Measurements from ENCODE around the gene AKR1E2. TPM values are rescaled to one million over a fixed set of nuclear protein-coding genes. Genes with fewer than 3 reads are reported as not detected.
A peak's percentile ranks its signal among the peaks of the same experiment; 100 is the strongest.

Gene AKR1E2
- total and polyA plus RNA-seq, 2 donors (not counting 3 experiments of a cell fraction or from before 2014, with no cell fraction given): 4.0 to 8.2 TPM

DNA sequence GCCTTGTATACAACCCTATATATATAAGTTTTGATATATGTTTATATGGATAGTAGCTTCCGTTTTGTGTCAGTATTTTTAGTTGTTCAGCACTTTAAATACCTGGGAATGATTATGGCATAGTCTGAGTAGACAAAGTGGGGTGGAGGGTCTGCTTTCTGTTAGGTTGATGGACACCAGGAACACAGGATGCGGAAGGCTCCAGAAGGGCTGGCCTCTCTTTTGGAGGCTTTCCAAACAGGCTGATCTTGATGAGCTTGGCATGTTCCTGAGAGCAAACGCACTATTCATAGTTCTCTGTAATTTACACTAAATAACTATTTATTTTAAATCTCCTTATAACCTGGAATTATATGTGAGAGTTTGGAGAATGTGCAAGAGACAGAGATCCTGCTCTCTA, 12.7 kb downstream of the AKR1E2 start:
- DNase-seq (ENCODE audit: low read depth, low spot score): no peak
- dilution Hi-C loops (cut with MboI; ENCODE audit: extremely low pct_ligation_motif_present, low sequenced_read_pairs): no loop called here
- BruUV-seq (replicated peaks): no TSS peak

DNA sequence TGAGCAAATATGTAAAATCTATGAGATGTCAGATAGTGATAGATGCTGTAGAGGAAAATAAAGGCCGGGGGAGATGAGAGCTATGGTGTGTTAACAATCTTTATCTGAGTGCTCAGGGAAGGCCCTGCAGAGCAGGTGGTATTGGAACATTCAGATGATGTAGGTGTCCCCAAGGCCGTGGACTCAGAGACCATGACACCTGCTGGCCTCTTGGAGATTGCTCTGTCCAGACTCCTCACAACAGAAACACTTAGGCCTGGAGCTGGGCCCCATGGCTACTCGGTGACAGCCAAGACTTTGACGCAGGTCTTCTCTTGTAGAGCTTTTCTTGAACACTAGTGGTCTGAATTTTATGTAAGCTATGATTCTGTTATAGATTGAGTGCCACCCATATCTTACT, 13.3 kb downstream of the AKR1E2 start:
- Histone ChIP-seq H3K9me3 (replicated peaks; ENCODE audit: control insufficient read depth, insufficient read depth, low read length) (no peaks in the 10 kb centered on the region), H3K9me1 (replicated peaks; ENCODE audit: control insufficient read depth, extremely low read depth, insufficient read depth, low read length) (no peaks in the 10 kb centered on the region), H2AFZ (ENCODE audit: low read depth, low read length) (no peak overlapping the region), H3K79me2 (ENCODE audit: control insufficient read depth, insufficient read depth, low read length) (no peaks in the 10 kb centered on the region), H3K4me2 (ENCODE audit: insufficient read depth, low read length) (no peak overlapping the region), H4K20me1 (replicated peaks; ENCODE audit: control insufficient read depth, extremely low read depth, insufficient read depth, low read length) (no peaks in the 10 kb centered on the region), H3K4me1 (ENCODE audit: control insufficient read depth, extremely low read depth, insufficient read depth, low read length) (no peaks in the 10 kb centered on the region), H3K27ac (ENCODE audit: insufficient read depth, low read depth, low read length) (no peak overlapping the region), H3K9ac (replicated peaks; ENCODE audit: extremely low read depth, insufficient read depth, low read length) (no peak overlapping the region), H3K36me3 (ENCODE audit: control insufficient read depth in 2 of 2, extremely low read depth in 1 of 2, insufficient read depth in 2 of 2, low read length in 2 of 2) (peaks cover 0 to 12% of the 10 kb centered on the region in 2 experiments), H3K4me3 (replicated peaks in 1 of 3; ENCODE audit: insufficient read depth in 1 of 3, low read depth in 1 of 3, low read length in 3 of 3) (no peak overlapping the region), H3K27me3 (ENCODE audit: control insufficient read depth in 2 of 2, insufficient read depth in 2 of 2, low read length in 2 of 2) (no peaks in the 10 kb centered on the region)
- TF ChIP-seq EZH2 (IDR thresholded peaks at IDR 0.05; ENCODE audit: borderline replicate concordance, low read depth, low read length, severe bottlenecking): no peak
- TF ChIP-seq, protein P1, sequence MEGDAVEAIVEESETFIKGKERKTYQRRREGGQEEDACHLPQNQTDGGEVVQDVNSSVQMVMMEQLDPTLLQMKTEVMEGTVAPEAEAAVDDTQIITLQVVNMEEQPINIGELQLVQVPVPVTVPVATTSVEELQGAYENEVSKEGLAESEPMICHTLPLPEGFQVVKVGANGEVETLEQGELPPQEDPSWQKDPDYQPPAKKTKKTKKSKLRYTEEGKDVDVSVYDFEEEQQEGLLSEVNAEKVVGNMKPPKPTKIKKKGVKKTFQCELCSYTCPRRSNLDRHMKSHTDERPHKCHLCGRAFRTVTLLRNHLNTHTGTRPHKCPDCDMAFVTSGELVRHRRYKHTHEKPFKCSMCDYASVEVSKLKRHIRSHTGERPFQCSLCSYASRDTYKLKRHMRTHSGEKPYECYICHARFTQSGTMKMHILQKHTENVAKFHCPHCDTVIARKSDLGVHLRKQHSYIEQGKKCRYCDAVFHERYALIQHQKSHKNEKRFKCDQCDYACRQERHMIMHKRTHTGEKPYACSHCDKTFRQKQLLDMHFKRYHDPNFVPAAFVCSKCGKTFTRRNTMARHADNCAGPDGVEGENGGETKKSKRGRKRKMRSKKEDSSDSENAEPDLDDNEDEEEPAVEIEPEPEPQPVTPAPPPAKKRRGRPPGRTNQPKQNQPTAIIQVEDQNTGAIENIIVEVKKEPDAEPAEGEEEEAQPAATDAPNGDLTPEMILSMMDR (IDR thresholded peaks at IDR 0.05; ENCODE audit: extremely low read depth in 1 of 2, insufficient read depth in 1 of 2, low read depth in 1 of 2, low read length in 2 of 2): peak in 1 of 2 donors; percentile 1
- dilution Hi-C loops (cut with MboI; ENCODE audit: extremely low pct_ligation_motif_present, low sequenced_read_pairs): no loop called here
- intact Hi-C loops (cut with micrococcal nuclease): no loop called here
- DNase-seq (ENCODE audit: low read depth, low spot score) (no peak), FAIRE-seq (no peak)
- POLR2A ChIA-PET: no interaction called here
- CTCF ChIA-PET: interaction anchor here (1.2 to 3.7 kb wide), 5 partner anchors 9 to 24 kb away, joined by 3 to 22 read pairs (median 5); partner anchors contain the start of gene AKR1E2
- no TSS peak for BruUV-seq (replicated peaks)

More for the DNA sequence above, 12.7 kb downstream of the AKR1E2 start:
- no peaks in the 10 kb centered on the region for H3K9me3 ChIP-seq (replicated peaks; ENCODE audit: control insufficient read depth, insufficient read depth, low read length)
- H3K4me3 ChIP-seq (replicated peaks in 1 of 3; ENCODE audit: insufficient read depth in 1 of 3, low read depth in 1 of 3, low read length in 3 of 3): no peak overlapping the region
- no peak overlapping the region for H2AFZ ChIP-seq (ENCODE audit: low read depth, low read length)
- no peaks in the 10 kb centered on the region for H3K4me1 ChIP-seq (ENCODE audit: control insufficient read depth, extremely low read depth, insufficient read depth, low read length)
- FAIRE-seq: no peak
- H3K27ac ChIP-seq (ENCODE audit: insufficient read depth, low read depth, low read length): no peak overlapping the region
- CTCF ChIA-PET: interaction anchor here (1.2 to 3.7 kb wide), 5 partner anchors 9 to 24 kb away, joined by 3 to 22 read pairs (median 5); partner anchors contain the start of gene AKR1E2
- H3K27me3 ChIP-seq (ENCODE audit: control insufficient read depth in 2 of 2, insufficient read depth in 2 of 2, low read length in 2 of 2): no peaks in the 10 kb centered on the region
- TF ChIP-seq, protein P1 (IDR thresholded peaks at IDR 0.05; ENCODE audit: extremely low read depth in 1 of 2, insufficient read depth in 1 of 2, low read depth in 1 of 2, low read length in 2 of 2): no peak
- peaks cover 0 to 12% of the 10 kb centered on the region in 2 experiments for H3K36me3 ChIP-seq (ENCODE audit: control insufficient read depth in 2 of 2, extremely low read depth in 1 of 2, insufficient read depth in 2 of 2, low read length in 2 of 2)
- no peak overlapping the region for H3K4me2 ChIP-seq (ENCODE audit: insufficient read depth, low read length)
- POLR2A ChIA-PET: no interaction called here
- no peaks in the 10 kb centered on the region for H3K79me2 ChIP-seq (ENCODE audit: control insufficient read depth, insufficient read depth, low read length)
- H4K20me1 ChIP-seq (replicated peaks; ENCODE audit: control insufficient read depth, extremely low read depth, insufficient read depth, low read length): no peaks in the 10 kb centered on the region
- H3K9me1 ChIP-seq (replicated peaks; ENCODE audit: control insufficient read depth, extremely low read depth, insufficient read depth, low read length): no peaks in the 10 kb centered on the region
- intact Hi-C loops (cut with micrococcal nuclease): no loop called here
- no peak overlapping the region for H3K9ac ChIP-seq (replicated peaks; ENCODE audit: extremely low read depth, insufficient read depth, low read length)
